A549 (cell line): ENCODE results near the gene PKP2.

Source experiments
- CHD2 ChIP-seq: fragments of 150-350 bp; IDR thresholded peaks from 2 replicates; pipeline ENCODE4 v1.6.1; 2014; ENCODE audit warnings: low read length; ENCODE audit not compliant: partially characterized antibody
- EP300 ChIP-seq, 2 experiments: fragments of >200 bp; sonication (Bioruptor Twin); formaldehyde crosslinking; IDR thresholded peaks; 2 replicates in 1 of 2; 3 replicates in 1 of 2; pipeline ENCODE4 v1.6.1; 2016 to 2017
- JUN ChIP-seq, 2 experiments: fragments of >200 bp; sonication (Bioruptor Twin); formaldehyde crosslinking; IDR thresholded peaks; 2 replicates in 1 of 2; 3 replicates in 1 of 2; pipeline ENCODE4 v1.6.1; 2016 to 2017
- SMC3 ChIP-seq: fragments of >200 bp; sonication (Bioruptor Twin); formaldehyde crosslinking; IDR thresholded peaks from 3 replicates; pipeline ENCODE4 v1.6.1; 2018; ENCODE audit warnings: inconsistent platforms
- TP53 ChIP-seq: fragments of 250-450 bp; sonication (Bioruptor Pico); IDR thresholded peaks from 2 replicates; pipeline ENCODE4 v1.5.0; 2021; ENCODE audit warnings: mild to moderate bottlenecking, moderate library complexity
- TF ChIP-seq, protein P1 (sequence below): fragments of 450-650 bp; IDR thresholded peaks from 2 replicates; pipeline ENCODE4 v1.6.1; 2014; ENCODE audit warnings: antibody characterized with exemption

GRCh38 chr12:32765906-32766305 is 130.7 kb downstream of the PKP2 start:
- TF ChIP-seq, protein P1, sequence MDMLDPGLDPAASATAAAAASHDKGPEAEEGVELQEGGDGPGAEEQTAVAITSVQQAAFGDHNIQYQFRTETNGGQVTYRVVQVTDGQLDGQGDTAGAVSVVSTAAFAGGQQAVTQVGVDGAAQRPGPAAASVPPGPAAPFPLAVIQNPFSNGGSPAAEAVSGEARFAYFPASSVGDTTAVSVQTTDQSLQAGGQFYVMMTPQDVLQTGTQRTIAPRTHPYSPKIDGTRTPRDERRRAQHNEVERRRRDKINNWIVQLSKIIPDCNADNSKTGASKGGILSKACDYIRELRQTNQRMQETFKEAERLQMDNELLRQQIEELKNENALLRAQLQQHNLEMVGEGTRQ: no peak
- no peak for TF ChIP-seq CHD2
- TF ChIP-seq SMC3: no peak
- no peak for TF ChIP-seq JUN (IDR thresholded peaks at IDR 0.05)
- no peak for TF ChIP-seq TP53
- TF ChIP-seq EP300 (IDR thresholded peaks at IDR 0.05): no peak
